Calu3 (cell line): ENCODE data around the gene HPSE2. TPM values are rescaled to one million over a fixed set of nuclear protein-coding genes. Genes with fewer than 3 reads are reported as not detected.

Experiments
- BruUV-seq: library from RNA; stranded (reverse); fragments of 400-500 nt; replicated peaks from 2 replicates; lab custom pipeline; 2021; lab: Mats Ljungman, UMichigan
- CTCF ChIA-PET: fragments of 300-600 bp; sonication (Branson Sonifier 250); formaldehyde crosslinking; loops from one replicate; lab custom pipeline; 2022; ENCODE audit warnings: antibody characterized with exemption; lab: Charles Lee
- DNase-seq: peaks from one replicate; pipeline ENCODE4 v3.0.0; 2022
- H3K27ac Mint-ChIP-seq: one replicate; pipeline ENCODE4 v1.8.0; 2022; ENCODE audit warnings: mixed read lengths; ENCODE audit not compliant: unreplicated experiment
- H3K27me3 Mint-ChIP-seq: one replicate; pipeline ENCODE4 v1.8.0; 2022; ENCODE audit warnings: mixed read lengths; ENCODE audit not compliant: unreplicated experiment
- H3K36me3 Mint-ChIP-seq: one replicate; pipeline ENCODE4 v1.8.0; 2022; ENCODE audit warnings: mild to moderate bottlenecking, moderate library complexity, mixed read lengths; ENCODE audit not compliant: insufficient read depth, unreplicated experiment
- H3K4me1 Mint-ChIP-seq: one replicate; pipeline ENCODE4 v1.8.0; 2022; ENCODE audit warnings: mild to moderate bottlenecking, low read depth, mixed read lengths; ENCODE audit not compliant: unreplicated experiment
- H3K4me3 Mint-ChIP-seq: one replicate; pipeline ENCODE4 v1.8.0; 2022; ENCODE audit warnings: mild to moderate bottlenecking, low read depth, moderate library complexity, mixed read lengths; ENCODE audit not compliant: unreplicated experiment
- H3K9me3 Mint-ChIP-seq: one replicate; pipeline ENCODE4 v1.8.0; 2022; ENCODE audit warnings: low read depth, mixed read lengths; ENCODE audit not compliant: unreplicated experiment
- intact Hi-C: fragments of 100-400 bp; cut with micrococcal nuclease; formaldehyde crosslinking; loops from one replicate; pipeline ENCODE4 v1.10.0; 2022; ENCODE audit not compliant: unreplicated experiment
- total RNA-seq: library from RNA; stranded (reverse); gene quantifications from 2 replicates; pipeline ENCODE4 v1.2.3, GENCODE V29; 2022
- TF ChIP-seq, protein P1 (sequence below): fragments of 200-600 bp; IDR thresholded peaks from one replicate; pipeline ENCODE4 v1.8.0; 2022; ENCODE audit warnings: antibody characterized with exemption; ENCODE audit not compliant: unreplicated experiment

The HPSE2 gene
- total RNA-seq, 1 experiment from 2014 or later: not detected

DNA sequence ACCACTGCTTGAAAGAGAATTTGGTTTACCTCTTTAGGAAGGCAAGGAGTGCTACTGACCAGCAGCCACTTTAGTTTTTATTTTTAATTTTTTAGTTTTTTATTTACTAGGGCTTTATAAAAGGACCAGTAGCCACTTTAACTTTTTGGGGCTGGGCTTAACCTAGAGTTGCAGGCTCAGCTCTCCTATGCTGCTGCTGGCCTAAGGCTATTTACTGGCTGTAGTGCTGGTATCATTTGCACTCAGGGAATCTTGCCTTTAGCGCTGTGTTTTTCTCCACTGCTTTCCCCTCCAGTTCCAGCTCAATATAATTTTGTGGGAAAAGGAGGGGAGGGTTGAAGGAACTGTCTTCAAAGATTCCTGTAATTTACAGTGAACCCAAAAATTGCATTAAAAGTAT, 802.3 kb downstream of the HPSE2 start:
- Mint-ChIP-seq H3K27me3 (no peaks in the 10 kb centered on the region), H3K4me1 (peaks cover 8% of the 10 kb centered on the region), H3K27ac (no peak overlapping the region), H3K9me3 (no peaks in the 10 kb centered on the region), H3K4me3 (no peak overlapping the region), H3K36me3 (peaks cover 18% of the 10 kb centered on the region)
- CTCF ChIA-PET: no interaction called here
- intact Hi-C loops: no loop called here
- DNase-seq: no peak
- TF ChIP-seq, protein P1, sequence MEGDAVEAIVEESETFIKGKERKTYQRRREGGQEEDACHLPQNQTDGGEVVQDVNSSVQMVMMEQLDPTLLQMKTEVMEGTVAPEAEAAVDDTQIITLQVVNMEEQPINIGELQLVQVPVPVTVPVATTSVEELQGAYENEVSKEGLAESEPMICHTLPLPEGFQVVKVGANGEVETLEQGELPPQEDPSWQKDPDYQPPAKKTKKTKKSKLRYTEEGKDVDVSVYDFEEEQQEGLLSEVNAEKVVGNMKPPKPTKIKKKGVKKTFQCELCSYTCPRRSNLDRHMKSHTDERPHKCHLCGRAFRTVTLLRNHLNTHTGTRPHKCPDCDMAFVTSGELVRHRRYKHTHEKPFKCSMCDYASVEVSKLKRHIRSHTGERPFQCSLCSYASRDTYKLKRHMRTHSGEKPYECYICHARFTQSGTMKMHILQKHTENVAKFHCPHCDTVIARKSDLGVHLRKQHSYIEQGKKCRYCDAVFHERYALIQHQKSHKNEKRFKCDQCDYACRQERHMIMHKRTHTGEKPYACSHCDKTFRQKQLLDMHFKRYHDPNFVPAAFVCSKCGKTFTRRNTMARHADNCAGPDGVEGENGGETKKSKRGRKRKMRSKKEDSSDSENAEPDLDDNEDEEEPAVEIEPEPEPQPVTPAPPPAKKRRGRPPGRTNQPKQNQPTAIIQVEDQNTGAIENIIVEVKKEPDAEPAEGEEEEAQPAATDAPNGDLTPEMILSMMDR: no peak
- BruUV-seq: no TSS peak

DNA sequence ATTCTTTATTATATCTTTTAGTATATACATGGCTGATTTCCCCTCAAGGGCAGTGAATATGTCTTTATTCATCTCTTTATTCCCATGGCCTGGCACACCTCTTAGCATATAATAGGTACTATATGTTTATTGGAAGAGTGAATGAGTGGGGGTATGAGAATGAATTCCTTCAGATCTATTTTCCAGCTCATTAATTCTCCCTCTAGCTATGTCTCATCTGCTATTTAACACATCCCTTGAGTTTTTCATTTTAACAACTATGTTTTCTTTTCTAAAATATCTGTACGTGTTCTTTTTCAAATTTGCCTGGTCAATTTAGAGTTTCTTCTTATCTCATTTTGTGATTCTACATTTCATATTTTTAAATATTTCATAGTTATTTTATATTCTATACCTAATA, 803.3 kb downstream of the HPSE2 start:
- Mint-ChIP-seq H3K4me3 (no peak overlapping the region), H3K27me3 (no peaks in the 10 kb centered on the region), H3K9me3 (no peaks in the 10 kb centered on the region), H3K4me1 (peaks cover 8% of the 10 kb centered on the region), H3K36me3 (peaks cover 15% of the 10 kb centered on the region), H3K27ac (no peak overlapping the region)
- no TSS peak for BruUV-seq
- no peak for DNase-seq
- TF ChIP-seq, protein P1: no peak
- CTCF ChIA-PET: no interaction called here
- intact Hi-C loops: no loop called here

DNA sequence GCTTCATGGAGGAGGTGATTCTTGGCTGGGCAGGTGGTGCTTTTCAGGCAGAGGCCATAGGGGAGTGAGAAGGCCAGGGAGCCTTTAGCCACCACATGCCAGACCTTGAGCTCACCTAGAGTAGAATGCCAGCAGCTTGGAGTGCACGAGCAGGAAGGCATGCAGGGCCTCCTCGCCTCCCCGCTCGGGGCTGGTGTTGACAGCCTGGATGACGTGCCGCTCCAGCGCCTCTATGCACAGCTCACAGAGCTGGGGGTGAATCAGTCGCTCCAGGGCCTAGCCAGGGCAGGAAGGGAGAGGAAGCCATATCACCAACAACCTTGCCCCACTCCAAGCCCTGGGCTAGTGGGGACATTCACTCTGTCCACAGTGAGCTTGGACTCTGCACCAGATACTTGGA, 804.6 kb downstream of the HPSE2 start:
- Mint-ChIP-seq H3K27ac (no peak overlapping the region), H3K27me3 (no peaks in the 10 kb centered on the region), H3K4me1 (peaks cover 8% of the 10 kb centered on the region), H3K9me3 (no peaks in the 10 kb centered on the region), H3K36me3 (peaks cover 15% of the 10 kb centered on the region), H3K4me3 (no peak overlapping the region)
- TF ChIP-seq, protein P1: no peak
- DNase-seq: no peak
- CTCF ChIA-PET: no interaction called here
- intact Hi-C loops: no loop called here
- BruUV-seq: no TSS peak

DNA sequence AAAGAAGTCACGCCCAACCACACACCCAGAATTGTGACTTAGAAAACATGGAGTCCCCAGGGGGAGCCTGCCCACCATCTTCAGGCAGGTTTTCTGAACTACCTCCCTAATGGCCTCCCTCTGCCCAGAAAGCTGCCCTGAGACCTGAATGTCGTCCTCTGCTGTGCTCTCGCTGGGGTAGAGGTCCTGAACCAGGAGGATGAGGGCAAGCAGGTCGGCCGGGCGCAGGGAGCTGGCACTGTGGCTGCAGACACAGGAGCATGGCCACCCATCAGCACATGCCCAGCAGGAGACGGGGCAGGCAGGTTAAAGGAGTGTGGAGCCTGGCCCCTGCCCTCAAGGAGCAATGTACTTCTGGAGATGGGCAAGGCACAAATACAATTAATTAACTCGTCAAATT, 805.2 kb downstream of the HPSE2 start:
- no peak overlapping the region for H3K27ac Mint-ChIP-seq
- no TSS peak for BruUV-seq
- CTCF ChIA-PET: no interaction called here
- peaks cover 15% of the 10 kb centered on the region for H3K36me3 Mint-ChIP-seq
- no peak for DNase-seq
- H3K4me1 Mint-ChIP-seq: peaks cover 8% of the 10 kb centered on the region
- no peak overlapping the region for H3K4me3 Mint-ChIP-seq
- TF ChIP-seq, protein P1: no peak
- H3K9me3 Mint-ChIP-seq: no peaks in the 10 kb centered on the region
- H3K27me3 Mint-ChIP-seq: no peaks in the 10 kb centered on the region
- intact Hi-C loops: no loop called here
